GM19452 (cell line): ENCODE measurements around the gene SPEG.
"Not testable (repeated sequence)": the region's sequence is repeated elsewhere in the genome, so short reads cannot be mapped to it uniquely, and the experiment has no call there.

Experiments
- ATAC-seq: cut with Tn5 transposase; IDR thresholded peaks from one replicate; pipeline ENCODE4 v1.9.1; 2021; ENCODE audit not compliant: unreplicated experiment

Gene SPEG

GRCh38 chr2:219404291-219404910 lies 30.2 kb upstream of the SPEG start:
- no peak for ATAC-seq

- no peak for ATAC-seq
Measured at GRCh38 chr2:219404954-219405353, 29.7 kb upstream of the SPEG start.

- ATAC-seq: no peak
Measured at GRCh38 chr2:219405451-219405850, 29.2 kb upstream of the SPEG start.

GRCh38 chr2:219405958-219406860 lies 28.4 kb upstream of the SPEG start:
- ATAC-seq: no peak

GRCh38 chr2:219406861-219407230 lies 27.8 kb upstream of the SPEG start:
- no peak for ATAC-seq

DNA sequence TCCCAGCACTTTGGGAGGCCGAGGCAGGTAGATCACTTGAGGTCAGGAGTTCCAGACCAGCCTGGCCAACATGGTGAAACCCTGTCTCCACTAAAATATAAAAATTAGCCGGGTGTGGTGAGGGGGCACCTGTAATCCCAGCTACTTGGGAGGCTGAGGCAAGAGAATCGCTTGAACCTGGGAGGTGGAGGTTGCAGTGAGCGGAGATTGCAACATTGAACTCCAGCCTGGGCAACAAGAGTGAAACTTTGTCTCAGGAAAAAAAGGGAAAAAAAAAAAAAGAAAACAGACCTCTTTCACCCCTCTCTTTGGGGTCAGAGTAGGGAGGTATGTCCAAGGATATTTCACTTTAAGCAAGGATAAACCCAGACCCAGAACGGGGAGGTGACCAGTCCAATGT lies 27.3 kb upstream of the SPEG start:
- not testable (repeated sequence) for ATAC-seq

DNA sequence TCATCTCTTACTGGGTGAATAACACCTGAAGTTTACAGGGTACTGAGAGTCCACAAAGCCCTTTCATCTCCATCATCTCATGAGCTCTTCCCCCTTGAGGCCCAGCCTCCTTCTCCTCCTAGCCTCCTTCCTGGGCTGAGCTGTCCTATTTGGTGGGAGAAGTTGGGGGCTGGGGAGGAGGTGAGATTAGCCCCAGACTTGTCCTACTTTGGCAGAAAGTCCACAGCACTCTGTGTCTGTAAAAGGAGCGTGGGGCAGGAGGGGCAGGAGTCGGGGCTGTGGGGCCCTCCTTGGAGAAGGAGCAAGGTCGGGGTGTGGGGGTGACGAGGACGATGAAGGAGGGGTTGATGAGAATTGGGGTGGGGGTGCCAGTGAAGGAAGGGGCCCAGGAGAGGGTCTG lies 26.4 kb upstream of the SPEG start:
- ATAC-seq: no peak

DNA sequence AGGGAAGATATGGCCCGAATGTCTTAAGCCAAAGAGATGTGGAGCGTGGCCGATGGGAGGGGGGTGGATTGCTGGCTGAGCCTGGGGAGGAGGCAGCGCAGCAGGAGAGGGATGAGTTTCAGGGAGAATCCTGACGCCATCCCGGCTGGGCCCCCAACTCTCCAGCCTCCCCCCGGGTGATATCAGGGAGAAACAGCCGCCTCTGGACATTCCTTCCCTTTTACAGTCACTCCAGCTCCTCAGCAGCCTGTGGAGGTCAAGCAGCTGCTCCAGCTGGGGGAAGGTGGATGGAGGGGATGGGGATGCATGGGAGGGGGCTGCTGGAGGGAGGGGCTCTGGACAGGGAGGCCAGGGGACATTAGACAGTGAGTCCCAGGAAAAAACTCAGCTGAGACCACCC lies 26.0 kb upstream of the SPEG start:
- ATAC-seq: no peak

GRCh38 chr2:219409619-219410018 lies 25.0 kb upstream of the SPEG start:
- ATAC-seq: no peak

DNA sequence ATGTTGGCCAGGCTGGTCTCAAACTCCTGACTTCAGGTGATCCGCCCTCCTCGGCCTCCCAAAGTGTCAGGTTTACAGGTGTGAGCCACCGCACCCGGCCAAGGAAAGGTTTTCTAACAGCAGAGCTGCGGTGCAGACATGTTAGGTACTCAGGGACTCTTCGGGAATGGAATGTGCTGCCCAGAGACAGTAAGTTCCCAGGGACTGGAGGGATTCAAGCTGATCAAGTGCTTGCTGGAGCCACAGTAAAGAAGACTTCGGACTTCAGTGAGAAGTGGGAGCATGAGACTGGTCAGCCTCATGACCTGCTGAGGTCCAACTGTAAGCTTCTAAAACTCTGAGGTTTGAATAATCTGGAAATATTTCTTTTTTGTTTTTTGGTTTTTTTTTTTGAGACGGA lies 24.3 kb upstream of the SPEG start:
- no peak for ATAC-seq

DNA sequence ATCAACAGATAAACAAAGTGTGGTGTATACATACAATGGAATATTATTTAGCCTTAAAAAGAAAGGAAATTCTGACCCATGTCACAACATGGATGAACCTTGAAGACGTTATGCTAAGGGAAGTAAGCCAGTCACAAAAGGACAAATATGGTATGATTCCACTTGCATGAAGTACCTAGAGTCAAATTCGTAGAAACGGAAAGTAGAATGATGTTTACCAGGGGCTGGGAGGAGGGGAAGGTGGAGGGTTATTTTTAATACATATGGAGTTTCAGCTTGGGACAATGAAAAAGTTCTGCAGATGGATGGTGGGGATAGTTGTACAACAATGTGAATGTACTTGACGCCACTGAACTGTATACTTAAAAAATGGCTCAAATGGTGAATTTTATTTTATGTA lies 19.8 kb upstream of the SPEG start:
- ATAC-seq: no peak

DNA sequence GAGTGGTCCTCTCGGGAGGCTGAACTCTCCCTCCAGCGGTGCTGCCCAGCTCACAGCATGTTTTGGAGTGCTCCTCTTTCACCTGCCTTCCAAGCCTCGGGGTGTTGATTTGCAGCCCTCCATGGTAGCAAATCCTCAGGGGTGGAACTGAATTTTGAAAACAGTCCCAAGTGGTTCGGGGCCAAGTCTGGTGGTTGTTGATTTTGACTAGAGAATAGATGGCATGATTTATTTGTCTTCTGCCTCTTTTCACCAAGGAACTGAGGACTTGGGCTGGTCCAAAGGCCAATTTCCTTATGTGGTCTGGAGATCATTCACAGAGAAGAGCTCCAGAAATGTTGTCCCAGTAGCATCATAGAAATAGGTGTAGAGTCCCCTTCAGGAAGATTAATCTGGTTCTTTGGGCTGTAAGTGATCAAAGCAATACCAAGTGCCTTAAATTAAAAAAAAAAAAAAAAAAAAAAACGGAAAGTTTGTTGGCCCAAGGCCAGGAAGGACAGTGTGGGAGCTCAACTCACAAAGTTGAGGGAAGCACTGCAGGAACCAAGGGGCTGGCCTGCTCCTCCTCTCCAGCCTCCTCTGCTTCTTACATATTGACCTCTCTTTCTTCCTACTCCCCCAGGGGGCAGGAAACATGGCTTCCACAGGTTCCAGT lies 18.9 kb upstream of the SPEG start:
- no peak for ATAC-seq

DNA sequence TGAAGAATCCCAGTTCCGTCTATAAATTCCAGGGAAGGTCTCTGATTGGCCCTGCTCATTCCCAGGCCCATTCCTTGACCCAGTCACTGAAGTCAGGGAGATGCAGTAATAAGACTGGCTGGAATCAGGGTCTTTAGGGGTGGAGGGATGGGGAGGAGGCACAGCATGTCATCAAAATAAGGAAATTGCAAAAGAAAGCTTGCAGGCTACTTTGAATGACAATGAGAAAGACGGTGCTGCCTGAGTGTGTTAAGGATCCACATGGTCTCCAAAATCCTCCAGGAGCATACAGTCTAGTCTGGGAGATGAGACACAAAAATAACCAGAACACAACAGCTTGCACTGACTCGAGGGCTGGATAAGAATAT lies 18.4 kb upstream of the SPEG start:
- no peak for ATAC-seq

DNA sequence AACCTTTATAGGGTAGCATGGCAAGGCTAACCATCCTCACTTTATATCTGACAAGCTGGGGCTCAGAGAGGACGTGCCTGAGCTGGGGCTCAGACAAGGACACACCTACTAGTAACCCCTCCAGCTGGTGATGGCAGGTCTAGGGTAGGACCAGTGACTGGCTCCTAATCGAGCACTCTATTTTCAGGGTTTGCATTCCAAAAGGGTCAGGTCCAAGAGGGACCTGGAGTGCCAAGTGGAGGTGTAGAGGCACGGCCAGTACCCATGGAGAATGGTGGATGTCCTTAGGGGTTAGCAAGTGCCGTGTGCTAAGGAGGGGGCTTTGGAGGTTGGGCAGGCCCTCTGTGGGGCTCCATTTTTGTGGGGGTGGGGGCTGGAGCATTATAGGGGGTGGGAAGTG lies 17.7 kb upstream of the SPEG start:
- ATAC-seq: no peak

DNA sequence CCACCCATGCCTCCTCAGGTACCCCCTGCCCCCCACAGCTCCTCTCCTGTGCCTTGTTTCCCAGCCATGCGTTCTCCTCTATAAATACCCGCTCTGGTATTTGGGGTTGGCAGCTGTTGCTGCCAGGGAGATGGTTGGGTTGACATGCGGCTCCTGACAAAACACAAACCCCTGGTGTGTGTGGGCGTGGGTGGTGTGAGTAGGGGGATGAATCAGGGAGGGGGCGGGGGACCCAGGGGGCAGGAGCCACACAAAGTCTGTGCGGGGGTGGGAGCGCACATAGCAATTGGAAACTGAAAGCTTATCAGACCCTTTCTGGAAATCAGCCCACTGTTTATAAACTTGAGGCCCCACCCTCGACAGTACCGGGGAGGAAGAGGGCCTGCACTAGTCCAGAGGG lies 17.3 kb upstream of the SPEG start:
- ATAC-seq: no peak

GRCh38 chr2:219418155-219419011 lies 16.3 kb upstream of the SPEG start, which contains the start of gene DES:
Gene DES (plus strand): TSS chr2:219418377. CDS start chr2:219418463, 86 bp downstream.
- ATAC-seq: no peak

GRCh38 chr2:219419012-219419324 lies 15.7 kb upstream of the SPEG start:
- ATAC-seq: no peak

DNA sequence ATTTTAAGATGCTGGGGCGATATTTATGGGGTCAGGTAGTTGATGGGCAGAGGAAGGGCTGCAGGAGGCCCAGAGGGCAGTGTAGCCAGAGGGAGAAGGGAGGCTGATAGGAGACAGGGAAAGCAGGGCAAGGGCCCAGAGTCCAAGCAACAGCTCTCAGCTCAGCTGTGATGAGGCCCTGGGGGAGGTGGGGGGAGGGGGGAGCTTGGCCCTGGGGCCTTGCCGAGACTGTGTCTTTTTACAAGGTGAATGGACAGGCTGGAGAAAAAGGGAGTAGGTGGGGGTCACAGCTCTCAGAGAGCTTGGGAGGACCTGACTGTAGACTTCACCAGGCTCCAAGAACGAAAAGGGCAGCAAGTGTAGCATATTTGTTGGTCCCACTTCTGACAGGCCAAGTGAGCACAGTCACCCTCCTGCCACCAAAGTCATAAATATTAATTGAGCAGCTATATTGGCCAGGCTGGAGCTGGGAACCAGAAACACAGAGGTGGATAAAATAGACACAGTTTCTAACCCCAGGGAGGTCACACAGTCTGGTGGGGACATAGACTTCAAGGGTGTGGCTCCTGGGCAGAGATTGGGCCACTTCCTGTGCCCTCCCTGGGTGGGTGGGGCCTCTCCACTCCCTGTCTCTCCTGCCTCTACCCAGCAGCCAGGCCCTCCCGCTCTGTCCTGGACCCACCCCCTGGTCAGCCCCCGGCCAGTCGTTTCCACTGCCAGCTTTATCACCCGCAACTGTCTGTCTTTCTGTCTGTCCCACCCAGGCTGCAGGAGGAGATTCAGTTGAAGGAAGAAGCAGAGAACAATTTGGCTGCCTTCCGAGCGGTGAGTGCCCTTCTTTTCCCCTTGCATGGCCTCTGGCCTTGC lies 15.1 kb upstream of the SPEG start:
- ATAC-seq: no peak

DNA sequence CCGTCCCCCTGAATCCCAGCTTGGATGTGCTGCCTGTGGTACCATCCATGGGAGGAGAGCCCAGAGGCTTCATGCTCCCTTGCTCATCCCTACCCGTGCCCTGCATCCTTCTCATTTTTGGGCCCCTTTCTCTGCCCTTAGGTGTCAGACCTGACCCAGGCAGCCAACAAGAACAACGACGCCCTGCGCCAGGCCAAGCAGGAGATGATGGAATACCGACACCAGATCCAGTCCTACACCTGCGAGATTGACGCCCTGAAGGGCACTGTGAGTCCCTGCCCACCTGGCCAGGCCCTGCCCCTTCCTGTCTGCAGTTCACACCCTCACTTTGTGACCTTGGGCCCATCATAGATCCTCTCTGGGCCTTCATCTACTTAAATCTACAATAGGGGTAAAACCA lies 14.0 kb upstream of the SPEG start:
- ATAC-seq: no peak

GRCh38 chr2:219421323-219421722 lies 13.3 kb upstream of the SPEG start:
- no peak for ATAC-seq
